C4-2B (cell line): Measurements from ENCODE around the gene LEO1.

ENCODE experiments used
- ZFX ChIP-seq: fragments of 450-650 bp; IDR thresholded peaks from 2 replicates; pipeline ENCODE4 v1.6.1; 2017
- TF ChIP-seq, protein P1 (sequence below): fragments of 450-650 bp; conservative IDR thresholded peaks from 2 replicates; pipeline ENCODE4 v1.5.1; 2017; ENCODE audit warnings: mild to moderate bottlenecking

- TF ChIP-seq, protein P1, sequence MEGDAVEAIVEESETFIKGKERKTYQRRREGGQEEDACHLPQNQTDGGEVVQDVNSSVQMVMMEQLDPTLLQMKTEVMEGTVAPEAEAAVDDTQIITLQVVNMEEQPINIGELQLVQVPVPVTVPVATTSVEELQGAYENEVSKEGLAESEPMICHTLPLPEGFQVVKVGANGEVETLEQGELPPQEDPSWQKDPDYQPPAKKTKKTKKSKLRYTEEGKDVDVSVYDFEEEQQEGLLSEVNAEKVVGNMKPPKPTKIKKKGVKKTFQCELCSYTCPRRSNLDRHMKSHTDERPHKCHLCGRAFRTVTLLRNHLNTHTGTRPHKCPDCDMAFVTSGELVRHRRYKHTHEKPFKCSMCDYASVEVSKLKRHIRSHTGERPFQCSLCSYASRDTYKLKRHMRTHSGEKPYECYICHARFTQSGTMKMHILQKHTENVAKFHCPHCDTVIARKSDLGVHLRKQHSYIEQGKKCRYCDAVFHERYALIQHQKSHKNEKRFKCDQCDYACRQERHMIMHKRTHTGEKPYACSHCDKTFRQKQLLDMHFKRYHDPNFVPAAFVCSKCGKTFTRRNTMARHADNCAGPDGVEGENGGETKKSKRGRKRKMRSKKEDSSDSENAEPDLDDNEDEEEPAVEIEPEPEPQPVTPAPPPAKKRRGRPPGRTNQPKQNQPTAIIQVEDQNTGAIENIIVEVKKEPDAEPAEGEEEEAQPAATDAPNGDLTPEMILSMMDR: no peak
- TF ChIP-seq ZFX: no peak
These were observed 59.0 kb downstream of the LEO1 start for GRCh38 chr15:51912528-51912927.
